Cerebellar nuclear complex (tissue), 1 donor: ENCODE data around the gene RPL35.

ENCODE experiments used
- DNase-seq, 2 experiments: peaks; one replicate each; lab custom pipeline; 2025; lab: John Stamatoyannopoulos, UW

RPL35 gene

GRCh38 chr9:124877021-124877782, 15.4 kb upstream of the RPL35 start:
- DNase-seq: no peak

DNA sequence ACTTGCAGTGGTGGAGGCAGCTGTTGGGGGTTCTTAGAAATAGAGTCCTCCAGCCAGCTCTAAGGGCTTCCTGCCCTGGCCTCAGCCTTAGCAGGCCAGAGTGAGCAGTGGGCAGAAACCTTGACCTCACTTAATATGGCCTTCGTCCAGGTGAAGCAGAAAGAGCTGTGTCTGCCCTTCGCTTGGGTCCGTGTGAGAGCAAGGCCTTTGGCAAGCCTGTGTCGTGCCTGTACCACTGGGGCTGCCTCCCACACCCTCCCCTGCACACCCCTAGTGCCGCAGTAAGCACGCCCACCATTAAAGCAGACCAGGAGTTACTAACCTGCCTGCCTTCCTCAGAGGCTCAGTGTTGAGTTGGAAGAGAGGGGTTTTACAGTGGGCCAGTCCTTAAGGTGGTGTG, 13.7 kb upstream of the RPL35 start:
- DNase-seq: no peak

DNA sequence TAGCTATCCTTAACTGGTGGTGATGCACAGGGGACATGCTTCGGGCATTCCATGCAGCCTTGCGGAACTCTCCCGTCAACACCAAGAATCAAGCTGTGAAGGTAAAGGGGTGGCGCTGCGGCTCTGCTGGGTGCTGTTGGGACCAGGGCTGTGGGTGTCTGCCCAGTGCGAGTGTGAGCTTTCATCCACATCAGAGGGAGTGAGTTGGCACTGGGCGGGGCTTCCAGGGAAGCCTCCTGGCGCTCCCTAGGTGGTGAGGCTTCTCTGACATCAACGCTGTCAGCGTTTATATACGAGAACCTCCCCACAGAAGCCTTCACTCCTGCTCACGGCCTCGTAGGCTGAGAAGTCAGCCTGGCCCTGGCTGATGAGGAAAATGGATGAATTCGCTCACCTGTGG, 11.9 kb upstream of the RPL35 start:
- DNase-seq: no peak

GRCh38 chr9:124871156-124871561, 9.4 kb upstream of the RPL35 start:
- DNase-seq: no peak

- DNase-seq: no peak
Measured at GRCh38 chr9:124870723-124871122, 9.0 kb upstream of the RPL35 start.

DNA sequence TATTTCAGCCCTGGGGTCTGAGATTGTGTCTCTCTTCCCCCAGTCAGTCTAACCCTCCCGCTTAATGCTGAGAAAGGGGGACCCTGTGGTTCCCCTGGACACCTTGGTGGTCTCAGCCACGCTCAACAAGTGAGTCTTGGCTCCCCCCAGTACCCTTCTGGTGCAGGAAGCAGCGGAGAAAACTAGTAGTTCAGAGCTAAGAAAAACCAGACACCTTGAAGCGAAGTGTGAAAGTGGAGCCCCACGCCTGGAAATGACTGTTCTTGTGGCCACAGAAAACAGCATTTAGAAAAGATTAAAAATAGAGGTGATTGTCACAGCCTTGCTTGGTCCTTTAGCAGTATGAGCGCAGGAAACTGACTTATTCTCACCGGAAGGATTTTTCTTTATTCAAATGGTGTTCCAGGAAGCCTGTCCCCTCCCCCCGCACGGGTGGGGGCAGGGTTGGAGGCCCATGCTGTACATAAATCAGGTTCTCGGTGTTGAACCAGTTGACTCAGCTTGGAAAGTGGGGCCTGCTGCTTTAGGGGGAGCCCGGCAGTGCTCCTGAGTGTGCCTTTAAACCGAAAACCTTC, 8.3 kb upstream of the RPL35 start:
- no peak for DNase-seq

GRCh38 chr9:124869466-124869985, 7.8 kb upstream of the RPL35 start:
- no peak for DNase-seq

DNA sequence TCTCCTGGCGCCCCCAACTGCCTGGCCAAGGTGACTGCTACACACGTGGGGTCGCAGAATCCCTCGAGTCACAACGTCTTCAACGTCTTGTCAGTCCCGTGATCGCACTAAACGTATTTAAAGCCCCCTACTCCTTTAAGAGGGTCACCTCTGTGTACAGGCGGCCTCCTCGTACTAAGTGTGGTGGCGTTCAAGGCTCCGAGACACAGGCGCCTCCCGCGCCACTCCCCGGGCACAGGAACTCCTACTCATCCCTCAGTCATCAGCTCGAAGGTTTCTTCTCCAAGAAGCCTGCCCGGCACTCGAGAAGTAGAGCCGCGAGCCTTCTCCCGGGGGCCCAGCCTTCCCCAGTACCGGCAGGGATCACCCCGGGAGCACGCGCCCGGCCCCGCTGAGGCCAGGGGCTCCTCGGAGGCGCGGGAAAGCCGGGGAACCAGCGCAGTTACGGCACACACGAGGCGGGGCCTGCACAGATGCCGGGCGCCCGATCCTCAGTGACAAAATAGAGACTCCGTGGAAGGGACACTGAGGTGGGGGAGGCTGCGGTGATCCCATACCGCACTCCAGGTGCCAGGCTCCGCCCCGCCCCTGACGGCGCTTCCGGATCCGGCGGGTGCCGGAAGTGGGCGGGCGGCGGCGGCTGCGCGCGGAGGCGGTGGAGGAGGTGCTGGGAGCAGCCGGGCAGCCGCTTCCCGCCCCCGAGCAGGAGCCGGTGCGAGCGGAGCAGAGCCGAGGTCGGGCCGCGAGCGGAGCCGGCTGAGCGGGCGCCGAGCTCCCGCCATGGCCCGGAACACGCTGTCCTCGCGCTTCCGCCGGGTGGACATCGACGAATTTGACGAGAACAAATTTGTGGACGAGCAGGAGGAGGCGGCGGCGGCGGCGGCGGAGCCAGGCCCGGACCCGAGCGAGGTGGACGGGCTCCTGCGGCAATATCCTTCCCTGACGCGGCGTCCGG, 7.0 kb upstream of the RPL35 start:
- peak; percentile 23 to 57 for DNase-seq

GRCh38 chr9:124863371-124863871, 1.7 kb upstream of the RPL35 start:
- no peak for DNase-seq

DNA sequence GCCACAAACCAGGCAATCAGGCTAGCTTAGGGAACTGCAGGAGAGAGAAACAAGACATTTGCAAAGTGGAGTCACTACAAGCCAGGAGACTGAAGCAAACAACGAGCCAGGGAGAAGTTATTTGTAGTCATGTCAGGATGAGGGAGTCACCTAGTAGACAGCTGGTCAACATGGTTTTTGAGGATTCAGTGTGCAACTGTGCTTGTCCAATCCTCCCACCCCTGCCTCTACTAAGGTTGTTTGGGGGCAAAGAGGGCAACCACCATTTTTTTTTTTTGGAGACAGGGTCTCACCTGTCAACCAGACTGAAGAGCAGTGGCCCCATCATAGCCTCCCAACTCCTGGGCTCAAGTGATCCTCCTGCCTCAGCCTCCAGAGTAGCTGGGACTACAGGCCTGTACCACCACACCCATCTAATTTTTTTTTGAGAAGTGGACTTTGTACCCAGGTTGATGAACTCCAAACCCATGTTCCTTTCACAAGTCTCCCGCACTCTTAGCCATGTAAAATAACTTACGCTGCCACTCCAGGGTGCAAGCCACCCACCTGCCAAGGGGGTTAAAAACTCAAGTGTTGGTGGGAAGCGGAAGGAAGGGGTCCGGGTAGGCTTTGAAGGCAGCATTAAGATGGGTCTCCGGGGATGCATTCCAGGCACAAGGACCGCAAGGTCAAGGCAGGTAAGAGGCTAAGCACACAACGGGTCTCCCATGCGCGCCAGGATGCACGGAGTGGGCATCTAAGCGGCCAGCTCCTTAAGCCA, 995 bp downstream of the RPL35 start:
- DNase-seq: no peak

- DNase-seq: no peak
Measured at GRCh38 chr9:124859803-124860581, 1.8 kb downstream of the RPL35 start.

- no peak for DNase-seq
Measured at GRCh38 chr9:124858330-124859046, 3.3 kb downstream of the RPL35 start.

DNA sequence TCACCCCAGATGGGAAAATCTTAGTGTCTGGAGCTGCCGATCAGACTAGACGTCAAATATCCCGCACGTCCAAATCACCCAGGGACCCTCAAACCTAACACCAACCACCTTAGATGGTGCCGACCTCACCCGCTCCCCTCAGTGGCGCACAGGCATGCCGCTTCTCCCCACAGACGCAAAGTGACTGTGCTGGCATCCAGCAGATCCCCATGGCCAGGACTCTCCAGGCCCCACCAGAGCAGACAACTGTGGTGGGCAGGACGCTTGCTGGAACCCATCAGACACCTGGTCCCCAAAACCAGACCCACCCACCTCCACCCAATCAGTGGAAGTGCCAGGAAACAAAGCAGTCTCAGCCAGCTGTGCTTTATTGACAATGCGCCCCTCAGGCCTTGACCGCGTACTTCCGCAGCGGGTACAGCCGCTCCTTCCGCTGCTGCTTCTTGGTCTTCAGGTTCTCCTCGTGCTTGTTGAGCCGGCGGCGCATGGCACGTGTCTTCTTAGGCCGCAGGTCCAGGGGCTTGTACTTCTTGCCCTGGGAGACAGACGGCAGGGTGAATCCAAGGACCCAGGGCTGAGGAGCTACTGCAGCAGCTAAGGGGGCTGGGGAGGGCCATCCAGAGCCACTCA, 4.1 kb downstream of the RPL35 start:
- DNase-seq: no peak

DNA sequence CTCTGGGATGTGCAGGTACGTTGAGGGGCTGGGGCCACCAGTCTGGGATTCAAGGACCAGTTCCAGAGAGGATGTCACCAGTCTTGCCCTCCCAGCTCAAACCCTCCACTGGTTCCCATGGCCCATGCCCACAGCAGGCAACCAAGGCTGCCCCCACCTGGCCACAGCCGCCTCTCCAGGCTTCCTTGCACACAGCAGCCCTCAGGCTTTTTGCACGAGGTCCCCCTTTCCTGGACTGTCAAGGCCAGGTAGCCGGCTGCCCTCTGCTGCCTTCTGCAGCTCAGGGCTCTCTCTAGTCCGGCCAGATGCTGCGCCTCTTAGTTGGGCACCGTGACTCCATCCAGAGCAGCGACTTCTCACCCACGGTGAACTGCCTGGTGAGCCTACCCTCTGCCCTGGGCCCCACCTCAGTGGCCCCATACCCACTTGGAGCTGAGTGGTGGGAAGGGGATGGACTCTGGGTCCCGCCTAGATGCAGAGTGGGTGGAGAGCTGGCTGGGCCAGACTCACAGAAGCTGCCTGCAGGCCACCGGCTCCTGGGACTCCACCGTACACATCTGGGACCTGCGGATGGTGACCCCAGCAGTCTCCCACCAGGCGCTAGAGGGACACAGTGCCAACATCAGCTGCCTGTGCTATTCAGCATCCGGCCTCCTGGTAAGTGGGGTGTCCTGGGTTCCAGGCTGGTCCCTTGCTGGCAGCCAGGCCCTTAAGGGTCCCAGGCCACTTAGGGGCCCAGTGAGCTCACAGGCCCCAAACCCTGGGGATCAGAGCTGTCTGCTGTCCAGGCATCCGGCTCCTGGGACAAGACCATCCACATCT, 5.6 kb downstream of the RPL35 start:
- no peak for DNase-seq

DNA sequence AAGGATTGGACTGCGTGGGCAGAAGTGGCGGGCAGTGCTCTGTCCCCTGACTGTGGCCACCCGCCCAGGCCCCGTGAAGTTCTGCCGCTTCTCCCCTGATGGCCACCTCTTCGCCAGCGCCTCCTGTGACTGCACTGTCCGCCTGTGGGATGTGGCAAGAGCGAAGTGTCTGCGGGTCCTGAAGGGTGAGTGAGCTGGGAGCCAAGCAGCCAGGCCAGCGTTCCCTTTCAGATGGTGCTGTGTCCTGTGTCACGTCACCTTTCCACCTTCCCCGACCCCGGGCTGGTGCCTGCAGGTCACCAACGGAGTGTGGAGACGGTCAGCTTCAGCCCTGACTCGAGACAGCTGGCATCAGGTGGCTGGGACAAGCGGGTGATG, 6.2 kb downstream of the RPL35 start:
- DNase-seq: no peak

- DNase-seq: no peak
Measured at GRCh38 chr9:124854822-124855221, 6.9 kb downstream of the RPL35 start.

DNA sequence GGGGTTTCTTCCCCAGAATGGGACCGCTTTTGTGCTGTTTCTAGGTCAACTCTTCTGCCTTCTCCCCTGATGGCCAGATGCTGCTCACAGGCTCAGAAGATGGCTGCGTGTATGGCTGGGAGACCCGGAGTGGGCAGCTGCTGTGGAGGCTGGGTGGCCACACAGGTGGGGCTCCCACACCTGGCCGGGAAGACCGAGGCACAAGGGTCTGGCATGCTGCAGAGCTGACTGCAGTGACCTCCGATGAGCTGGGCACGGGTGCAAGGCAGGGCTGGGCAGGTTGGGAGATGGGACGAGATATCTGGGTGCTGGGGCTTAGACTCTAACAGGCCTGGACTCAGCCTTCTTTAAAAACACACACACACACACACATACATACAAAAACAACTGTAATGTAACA, 7.6 kb downstream of the RPL35 start:
- DNase-seq: no peak

GRCh38 chr9:124853605-124854143, 8.1 kb downstream of the RPL35 start:
- DNase-seq: no peak
